Activated T-helper 2 cell treated with anti-CD3 and anti-CD28 coated beads, Interferon-gamma antibody, Interleukin-2, Interleukin-4, amounts not matched to agents 10 μg/mL and 5 μg/mL and 100 μg/mL, durations not matched to agents 14 hours and 24 hours and 36 hours (primary cell): Measurements from ENCODE around the gene GPD2. TPM values are rescaled to one million over a fixed set of nuclear protein-coding genes. Genes with fewer than 3 reads are reported as not detected.

ENCODE experiments used
- DNase-seq: peaks from one replicate; pipeline ENCODE4 v3.0.0; 2021; ENCODE audit warnings: low spot score
- H3K27ac Mint-ChIP-seq: one replicate; pipeline ENCODE4 v1.8.0; 2021; ENCODE audit warnings: mixed read lengths
- H3K27me3 Mint-ChIP-seq: one replicate; pipeline ENCODE4 v1.8.0; 2021; ENCODE audit warnings: low read depth, mixed read lengths
- H3K36me3 Mint-ChIP-seq: one replicate; pipeline ENCODE4 v1.8.0; 2021; ENCODE audit warnings: low read depth, mixed read lengths
- H3K4me1 Mint-ChIP-seq: one replicate; pipeline ENCODE4 v1.8.0; 2021; ENCODE audit warnings: low read depth, mixed read lengths
- H3K4me3 Mint-ChIP-seq: one replicate; pipeline ENCODE4 v1.8.0; 2021; ENCODE audit warnings: low read depth, mild to moderate bottlenecking, moderate library complexity, mixed read lengths
- H3K9me3 Mint-ChIP-seq: one replicate; pipeline ENCODE4 v1.8.0; 2021; ENCODE audit warnings: mixed read lengths
- intact Hi-C: fragments of 100-400 bp; cut with micrococcal nuclease; formaldehyde crosslinking; loops from one replicate; pipeline ENCODE4 v1.15.1; 2023
- total RNA-seq: library from RNA; stranded (reverse); gene quantifications from 2 replicates; pipeline ENCODE4 v1.2.3, GENCODE V29; 2022

The GPD2 gene
- total RNA-seq, 1 donor from 2014 or later = 23.7 TPM

DNA sequence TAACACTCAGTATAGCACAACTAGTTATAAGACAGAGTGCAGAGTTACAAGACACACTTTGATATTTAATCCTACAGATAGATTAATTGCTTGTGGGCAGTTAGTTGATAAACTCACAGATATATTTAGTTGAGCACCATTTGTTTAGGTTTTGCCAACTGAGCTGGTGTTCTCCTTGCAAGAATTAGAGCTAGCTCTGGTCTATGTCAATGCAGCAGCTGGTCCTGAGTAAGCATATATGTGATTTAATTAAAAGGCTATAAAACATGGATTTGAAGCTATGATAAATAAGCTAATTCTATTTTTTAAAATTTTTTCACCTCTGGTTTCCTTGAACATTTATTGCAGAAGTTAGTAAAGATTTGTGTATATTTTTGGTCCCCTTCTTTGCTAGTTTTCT lies 35.6 kb downstream of the GPD2 start:
- Mint-ChIP-seq H3K36me3 (peaks cover 7% of the 10 kb centered on the region), H3K9me3 (no peaks in the 10 kb centered on the region), H3K27ac (no peak overlapping the region), H3K27me3 (no peaks in the 10 kb centered on the region), H3K4me3 (no peak overlapping the region), H3K4me1 (peaks cover 50% of the 10 kb centered on the region)
- DNase-seq = no peak
- intact Hi-C loops = loop anchor here (10.0 kb wide), 1 partner anchor 793 kb away; no protein-coding TSS in a partner anchor

GRCh38 chr2:156472686-156473085 lies 36.5 kb downstream of the GPD2 start:
- peaks cover 49% of the 10 kb centered on the region for H3K4me1 Mint-ChIP-seq
- no peak for DNase-seq
- no peaks in the 10 kb centered on the region for H3K27me3 Mint-ChIP-seq
- H3K36me3 Mint-ChIP-seq = peaks cover 9% of the 10 kb centered on the region
- intact Hi-C loops = loop anchor here (10.0 kb wide), 1 partner anchor 792 kb away; no protein-coding TSS in a partner anchor
- no peak overlapping the region for H3K4me3 Mint-ChIP-seq
- no peak overlapping the region for H3K27ac Mint-ChIP-seq
- H3K9me3 Mint-ChIP-seq = no peaks in the 10 kb centered on the region

DNA sequence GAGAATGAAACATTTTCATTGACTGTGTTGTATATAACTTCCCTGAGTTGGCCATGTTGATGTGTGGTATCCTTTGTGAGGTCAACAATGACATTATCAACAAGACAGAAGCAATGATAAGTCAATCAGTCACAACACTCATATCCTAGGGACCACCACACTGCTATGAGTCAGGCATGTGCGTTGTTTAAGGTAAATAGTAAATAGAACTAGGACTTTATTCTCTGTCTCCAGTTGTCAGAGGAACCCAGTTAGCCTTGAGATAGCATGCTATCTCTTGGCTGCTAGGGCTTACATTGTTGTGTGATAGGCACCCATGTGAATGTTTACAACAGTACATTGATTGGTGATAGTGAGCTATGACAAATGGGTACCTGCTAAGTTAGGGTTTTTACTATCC lies 37.3 kb downstream of the GPD2 start:
- DNase-seq = no peak
- Mint-ChIP-seq H3K9me3 (no peaks in the 10 kb centered on the region), H3K4me3 (no peak overlapping the region), H3K27me3 (no peaks in the 10 kb centered on the region), H3K36me3 (peaks cover 12% of the 10 kb centered on the region), H3K27ac (no peak overlapping the region), H3K4me1 (peaks cover 52% of the 10 kb centered on the region)
- intact Hi-C loops = loop anchor here (10.0 kb wide), 1 partner anchor 791 kb away; no protein-coding TSS in a partner anchor

DNA sequence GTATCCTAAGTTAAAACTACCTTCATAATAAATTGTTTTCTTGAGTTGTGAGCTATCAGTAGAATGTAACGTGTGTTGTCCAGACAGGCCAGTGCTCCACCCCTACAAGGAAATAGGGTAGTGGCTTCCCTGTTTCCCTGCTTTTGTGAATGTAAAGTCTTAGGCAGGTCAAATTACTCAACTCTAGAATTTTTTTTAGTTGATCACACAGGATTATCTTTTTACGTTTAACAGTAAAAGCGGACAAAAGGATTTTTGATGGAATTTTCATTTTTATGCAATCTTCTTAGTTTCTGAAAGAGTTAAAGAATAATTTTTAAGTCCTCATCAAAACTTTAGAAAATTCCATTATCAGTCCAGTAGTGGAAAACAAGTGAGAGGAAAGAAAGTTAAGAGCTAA lies 38.2 kb downstream of the GPD2 start:
- Mint-ChIP-seq H3K9me3 (no peaks in the 10 kb centered on the region), H3K27ac (no peak overlapping the region), H3K36me3 (peaks cover 14% of the 10 kb centered on the region), H3K4me1 (peaks cover 54% of the 10 kb centered on the region), H3K4me3 (no peak overlapping the region), H3K27me3 (no peaks in the 10 kb centered on the region)
- intact Hi-C loops = loop anchor here (10.0 kb wide), 1 partner anchor 790 kb away; no protein-coding TSS in a partner anchor
- no peak for DNase-seq

DNA sequence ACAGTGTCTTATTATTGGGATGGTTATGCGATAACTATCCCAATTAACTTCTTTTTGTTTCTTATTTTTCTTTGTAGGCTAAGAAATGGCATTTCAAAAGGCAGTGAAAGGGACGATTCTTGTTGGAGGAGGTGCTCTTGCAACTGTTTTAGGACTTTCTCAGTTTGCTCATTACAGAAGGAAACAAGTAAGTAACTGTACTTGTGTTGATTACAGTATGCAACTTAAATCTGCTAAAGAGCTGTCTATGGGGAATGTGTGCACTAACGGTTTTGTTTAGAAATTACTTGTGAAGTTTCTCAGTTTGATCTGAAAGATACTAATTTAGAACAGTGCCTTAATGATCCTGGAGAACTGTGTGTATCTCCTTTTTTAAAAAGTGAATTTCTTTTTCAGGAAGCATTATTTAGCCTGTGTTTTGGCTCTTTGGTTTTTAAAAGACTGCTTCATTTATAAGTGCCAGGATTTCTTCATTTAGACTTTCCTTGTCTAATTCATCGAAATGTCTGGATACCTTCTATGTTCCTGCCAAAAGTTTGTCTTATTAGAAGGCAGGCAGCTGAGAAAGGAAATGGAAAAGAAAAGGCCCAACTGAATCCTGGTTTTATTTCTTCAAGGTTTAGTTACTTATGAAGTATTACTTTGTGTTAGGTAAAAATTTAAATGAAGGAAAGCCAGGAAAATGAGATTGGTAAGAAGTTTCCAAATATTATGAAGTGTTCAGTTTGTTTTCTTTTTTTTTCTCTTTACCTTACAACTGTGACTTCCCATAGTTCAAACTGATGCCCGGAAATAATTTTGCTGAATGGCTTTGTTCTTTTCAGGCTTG lies 40.1 kb downstream of the GPD2 start:
- no peak for DNase-seq
- Mint-ChIP-seq H3K4me1 (peaks cover 55% of the 10 kb centered on the region), H3K4me3 (no peak overlapping the region), H3K27ac (peak overlapping the region; percentile 66), H3K36me3 (peaks cover 20% of the 10 kb centered on the region), H3K9me3 (no peaks in the 10 kb centered on the region), H3K27me3 (no peaks in the 10 kb centered on the region)
- intact Hi-C loops = loop anchor here (1.0 to 10.0 kb wide), 6 partner anchors 21 to 1097 kb away; partner anchors contain the start of gene GPD2

- H3K4me1 Mint-ChIP-seq = peaks cover 53% of the 10 kb centered on the region
- H3K4me3 Mint-ChIP-seq = no peak overlapping the region
- intact Hi-C loops = loop anchor here (1.0 to 10.0 kb wide), 6 partner anchors 22 to 1098 kb away; partner anchors contain the start of gene GPD2
- peak overlapping the region; percentile 66 for H3K27ac Mint-ChIP-seq
- no peaks in the 10 kb centered on the region for H3K9me3 Mint-ChIP-seq
- DNase-seq = no peak
- H3K36me3 Mint-ChIP-seq = peaks cover 20% of the 10 kb centered on the region
- H3K27me3 Mint-ChIP-seq = no peaks in the 10 kb centered on the region
Observed at GRCh38 chr2:156476850-156477206, 40.6 kb downstream of the GPD2 start.

DNA sequence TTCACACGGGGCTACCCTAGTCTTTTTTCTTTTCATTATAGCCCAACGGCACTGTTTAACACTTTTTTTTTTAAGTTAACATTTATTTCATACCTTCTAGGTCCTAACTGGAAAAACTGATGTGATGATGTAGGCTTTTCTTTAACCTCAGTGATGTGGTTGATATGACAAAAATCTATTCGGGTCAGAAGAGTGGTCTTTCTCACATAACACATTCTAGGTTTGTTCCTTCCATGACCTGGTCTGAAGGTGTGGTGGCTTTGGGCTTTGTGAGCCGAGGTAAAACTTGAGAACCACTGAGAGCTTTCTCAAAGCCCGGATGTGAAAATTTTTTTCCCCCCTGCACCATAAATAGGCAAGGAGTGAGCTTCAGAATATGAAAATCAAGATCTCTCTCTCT lies 44.2 kb downstream of the GPD2 start:
- intact Hi-C loops = no loop called here
- peaks cover 62% of the 10 kb centered on the region for H3K4me1 Mint-ChIP-seq
- no peak for DNase-seq
- H3K27ac Mint-ChIP-seq = no peak overlapping the region
- H3K4me3 Mint-ChIP-seq = no peak overlapping the region
- peaks cover 20% of the 10 kb centered on the region for H3K36me3 Mint-ChIP-seq
- H3K27me3 Mint-ChIP-seq = no peaks in the 10 kb centered on the region
- no peaks in the 10 kb centered on the region for H3K9me3 Mint-ChIP-seq

GRCh38 chr2:156481312-156481711 lies 45.1 kb downstream of the GPD2 start:
- intact Hi-C loops = no loop called here
- no peak for DNase-seq
- Mint-ChIP-seq H3K9me3 (no peaks in the 10 kb centered on the region), H3K36me3 (peaks cover 22% of the 10 kb centered on the region), H3K4me1 (peaks cover 62% of the 10 kb centered on the region), H3K4me3 (no peak overlapping the region), H3K27me3 (no peaks in the 10 kb centered on the region), H3K27ac (no peak overlapping the region)

DNA sequence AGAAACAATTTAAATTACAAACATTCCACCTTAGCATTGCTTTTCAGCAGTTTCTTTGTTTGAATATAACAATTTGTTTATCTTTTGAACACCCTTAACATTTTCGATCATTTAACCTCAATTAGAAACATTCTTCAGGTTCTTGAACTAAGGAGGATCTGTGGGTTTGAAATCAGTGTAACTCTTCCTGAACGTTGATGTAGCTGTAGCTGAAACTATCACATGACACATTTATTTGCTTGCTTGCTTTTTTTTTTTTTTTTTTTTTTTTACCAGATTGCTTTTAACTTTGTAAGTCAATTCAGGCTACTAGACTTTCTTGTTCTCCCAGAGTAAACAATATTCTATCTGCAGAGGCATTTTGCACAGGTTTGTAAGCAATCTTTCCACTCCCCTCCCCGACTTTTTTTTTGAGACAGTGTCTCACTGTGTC lies 47.6 kb downstream of the GPD2 start:
- Mint-ChIP-seq H3K27me3 (no peaks in the 10 kb centered on the region), H3K36me3 (peaks cover 16% of the 10 kb centered on the region), H3K4me1 (peaks cover 56% of the 10 kb centered on the region), H3K9me3 (no peaks in the 10 kb centered on the region), H3K27ac (peak overlapping the region; percentile 64), H3K4me3 (no peak overlapping the region)
- DNase-seq = no peak
- intact Hi-C loops = no loop called here

GRCh38 chr2:156486147-156486546 lies 50.0 kb downstream of the GPD2 start:
- Mint-ChIP-seq H3K36me3 (peaks cover 6% of the 10 kb centered on the region), H3K27ac (peak overlapping the region; percentile 25), H3K4me3 (no peak overlapping the region), H3K27me3 (no peaks in the 10 kb centered on the region), H3K9me3 (no peaks in the 10 kb centered on the region), H3K4me1 (peaks cover 57% of the 10 kb centered on the region)
- intact Hi-C loops = no loop called here
- DNase-seq = no peak

DNA sequence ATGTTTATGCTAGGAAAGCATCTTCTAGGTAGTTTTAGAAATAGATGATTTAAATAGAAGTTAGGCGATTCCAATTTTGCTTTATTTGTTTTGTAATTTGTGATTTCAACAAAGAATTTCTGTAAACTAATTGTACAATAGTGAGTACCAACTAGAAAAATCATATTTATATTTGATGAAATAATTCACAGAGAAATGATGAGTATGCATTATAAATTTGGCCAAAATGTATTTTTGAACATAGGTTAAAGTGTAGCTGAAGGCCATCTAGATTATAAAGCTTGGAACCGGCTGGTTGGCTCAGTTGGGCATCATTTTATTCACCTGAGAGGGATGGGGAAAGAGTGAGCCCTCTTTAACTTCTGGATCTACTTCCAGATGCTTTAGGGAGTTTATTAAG lies 50.4 kb downstream of the GPD2 start:
- no peak for DNase-seq
- Mint-ChIP-seq H3K36me3 (peaks cover 6% of the 10 kb centered on the region), H3K4me1 (peaks cover 61% of the 10 kb centered on the region), H3K4me3 (no peak overlapping the region), H3K27me3 (no peaks in the 10 kb centered on the region), H3K27ac (no peak overlapping the region), H3K9me3 (no peaks in the 10 kb centered on the region)
- intact Hi-C loops = no loop called here

DNA sequence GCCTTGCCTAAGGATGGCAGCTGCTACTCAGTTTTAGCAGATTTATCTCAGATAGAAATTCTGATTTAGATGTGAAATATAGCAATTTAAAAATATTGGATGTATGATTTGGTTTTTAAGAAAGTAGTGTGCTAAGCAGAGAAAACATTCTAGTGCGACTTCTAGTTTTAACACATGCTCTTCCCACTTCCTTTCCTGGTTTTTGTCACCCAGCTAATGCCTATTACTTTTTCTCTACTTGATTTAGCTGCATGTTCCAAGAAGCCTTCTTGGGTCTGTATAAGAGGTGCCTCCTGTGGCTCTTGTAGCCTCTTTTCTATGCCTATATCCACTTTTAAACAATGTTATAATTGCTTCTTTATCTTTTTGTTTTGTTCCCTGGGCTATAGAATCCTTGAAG lies 53.0 kb downstream of the GPD2 start:
- DNase-seq = no peak
- intact Hi-C loops = no loop called here
- H3K9me3 Mint-ChIP-seq = no peaks in the 10 kb centered on the region
- peaks cover 51% of the 10 kb centered on the region for H3K4me1 Mint-ChIP-seq
- no peaks in the 10 kb centered on the region for H3K27me3 Mint-ChIP-seq
- H3K27ac Mint-ChIP-seq = no peak overlapping the region
- no peak overlapping the region for H3K4me3 Mint-ChIP-seq
- peaks cover 6% of the 10 kb centered on the region for H3K36me3 Mint-ChIP-seq

DNA sequence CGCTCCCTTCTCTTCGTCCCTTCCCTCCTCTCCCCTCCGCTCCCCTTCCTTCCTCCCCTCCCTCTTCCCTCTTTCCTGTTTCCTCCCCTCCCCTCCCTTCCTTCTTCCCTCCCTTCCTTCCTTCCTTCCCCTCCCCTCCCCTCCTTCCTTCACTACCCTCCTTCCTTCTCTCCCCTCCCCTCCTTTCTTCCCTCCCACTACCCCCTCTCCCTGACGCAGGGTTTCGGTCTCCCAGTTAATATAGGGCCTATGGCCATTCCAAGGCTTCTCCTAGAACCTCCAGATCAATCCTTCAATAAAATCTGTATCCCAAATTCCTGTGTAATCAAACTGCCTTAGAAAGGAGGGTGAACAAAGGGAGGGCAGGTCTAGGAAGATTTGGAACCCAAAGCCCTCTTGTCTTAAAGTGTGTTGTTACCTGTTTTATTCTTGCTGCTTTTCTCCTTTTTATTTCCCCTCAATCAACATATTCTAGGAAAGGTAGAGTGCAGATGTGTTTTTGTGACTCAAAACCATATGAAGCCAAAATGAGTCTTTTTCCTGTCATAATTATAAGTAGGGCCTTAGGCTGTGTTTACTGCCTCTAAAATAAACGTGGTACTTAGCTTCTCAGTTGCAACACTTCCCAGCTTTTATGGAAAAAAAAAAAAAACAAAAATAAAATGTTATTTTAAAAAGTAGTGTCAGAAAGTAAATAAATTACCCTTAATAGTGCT lies 53.7 kb downstream of the GPD2 start:
- H3K9me3 Mint-ChIP-seq = no peaks in the 10 kb centered on the region
- no peak overlapping the region for H3K4me3 Mint-ChIP-seq
- no peak for DNase-seq
- H3K27ac Mint-ChIP-seq = peak overlapping the region; percentile 5
- H3K27me3 Mint-ChIP-seq = no peaks in the 10 kb centered on the region
- peaks cover 3% of the 10 kb centered on the region for H3K36me3 Mint-ChIP-seq
- intact Hi-C loops = loop anchor here (5.0 kb wide), 1 partner anchor 53 kb away; the partner anchor contains the start of gene GPD2
- peaks cover 49% of the 10 kb centered on the region for H3K4me1 Mint-ChIP-seq
